B cell (primary cell): ENCODE measurements around the gene FUCA1. TPM values are rescaled to one million over a fixed set of nuclear protein-coding genes. Genes with fewer than 3 reads are reported as not detected.

Experiments
- ATAC-seq: fragments of 200-7000 bp; cut with Tn5 transposase; one replicate; pipeline ENCODE4 v1.10.0; 2021; ENCODE audit warnings: low read depth, mild to moderate bottlenecking, moderate number of reproducible peaks, moderate library complexity
- CTCF ChIA-PET: fragments of 350-600 bp; sonication (Branson Sonifier 250); formaldehyde crosslinking; loops from one replicate; lab custom pipeline; 2021; ENCODE audit warnings: antibody characterized with exemption, inconsistent platforms; lab: Charles Lee
- POLR2A ChIA-PET: fragments of 350-600 bp; sonication (Branson Sonifier 250); formaldehyde crosslinking; loops from one replicate; lab custom pipeline; 2021; ENCODE audit warnings: antibody characterized with exemption; lab: Charles Lee
- DNase-seq: peaks from one replicate; pipeline ENCODE4 v3.0.0; 2013
- H2AFZ ChIP-seq: 2 replicates; pipeline ENCODE4 v1.6.1; 2012; ENCODE audit warnings: mild to moderate bottlenecking, low read depth, low read length; ENCODE audit not compliant: insufficient read depth, poor library complexity, severe bottlenecking
- H3K27ac ChIP-seq, 2 donors: 1 replicate in 1 of 2; 2 replicates in 1 of 2; pipeline ENCODE4 v1.5.1; 2012 to 2013; ENCODE audit warnings: low read length in 2 of 2, mild to moderate bottlenecking in 2 of 2, moderate library complexity in 1 of 2
- H3K27me3 ChIP-seq, 4 experiments: fragments of 200-600 bp in 1 of 4; sonication (generic) in 1 of 4; replicated peaks in 1 of 4; 1 replicate in 2 of 4; 2 replicates in 2 of 4; pipeline versions ENCODE4 v1.6.1 to v1.7.0; 2013 to 2016; ENCODE audit warnings: low read length in 3 of 4, mild to moderate bottlenecking in 2 of 4, mixed read lengths in 1 of 4, moderate library complexity in 1 of 4; ENCODE audit not compliant: insufficient read depth in 4 of 4, control insufficient read depth in 3 of 4; ENCODE audit errors: control extremely low read depth in 1 of 4
- H3K36me3 ChIP-seq, 2 experiments: replicated peaks in 1 of 2; 1 replicate in 1 of 2; 2 replicates in 1 of 2; pipeline versions ENCODE4 v1.6.1 to v1.7.1; 2013; ENCODE audit warnings: low read length in 1 of 2; ENCODE audit not compliant: insufficient read depth in 2 of 2, control insufficient read depth in 1 of 2; ENCODE audit errors: control extremely low read depth in 1 of 2, extremely low read depth in 1 of 2
- H3K4me1 ChIP-seq, 2 donors: fragments of 200-600 bp in 1 of 2; sonication (generic) in 1 of 2; 1 replicate in 1 of 2; 2 replicates in 1 of 2; pipeline versions ENCODE4 v1.5.1 to v1.6.1; 2013 to 2017; ENCODE audit warnings: low read length in 2 of 2; ENCODE audit not compliant: control insufficient read depth in 2 of 2, insufficient read depth in 2 of 2
- H3K4me2 ChIP-seq: replicated peaks from 2 replicates; pipeline ENCODE3; 2012; ENCODE audit warnings: mild to moderate bottlenecking, low read depth, low read length; ENCODE audit not compliant: poor library complexity, severe bottlenecking
- H3K4me3 ChIP-seq, 5 experiments: fragments of 200-600 bp in 1 of 5; sonication (generic) in 1 of 5; 1 replicate in 3 of 5; 2 replicates in 2 of 5; pipeline versions ENCODE4 v1.5.1 to v1.7.0; 2011 to 2016; ENCODE audit warnings: low read length in 4 of 5, mild to moderate bottlenecking in 4 of 5, low read depth in 2 of 5, control low read depth in 1 of 5, moderate library complexity in 1 of 5; ENCODE audit not compliant: insufficient read depth in 1 of 5; ENCODE audit errors: control extremely low read depth in 1 of 5, extremely low read depth in 1 of 5
- H3K79me2 ChIP-seq: fragments of 200-600 bp; sonication (generic); one replicate; pipeline ENCODE4 v1.6.0; 2016; ENCODE audit warnings: low read length; ENCODE audit not compliant: control insufficient read depth, insufficient read depth
- H3K9ac ChIP-seq: fragments of 200-600 bp; sonication (generic); 2 replicates; pipeline ENCODE4 v1.6.1; 2017; ENCODE audit warnings: mild to moderate bottlenecking, low read length, moderate library complexity
- H3K9me3 ChIP-seq, 3 donors: one replicate each; pipeline versions ENCODE4 v1.6.1 to v1.7.1; 2013; ENCODE audit warnings: low read length in 2 of 3; ENCODE audit not compliant: control insufficient read depth in 2 of 3, insufficient read depth in 1 of 3; ENCODE audit errors: control extremely low read depth in 1 of 3
- H4K20me1 ChIP-seq: 2 replicates; pipeline ENCODE4 v1.6.0; 2012; ENCODE audit warnings: mild to moderate bottlenecking, low read length; ENCODE audit not compliant: insufficient read depth, control insufficient read depth, poor library complexity, severe bottlenecking
- H3K27ac Mint-ChIP-seq: one replicate; pipeline ENCODE4 v1.8.0; 2021; ENCODE audit warnings: mixed read lengths
- H3K27me3 Mint-ChIP-seq: one replicate; pipeline ENCODE4 v1.8.0; 2021; ENCODE audit warnings: mixed read lengths
- H3K4me1 Mint-ChIP-seq: one replicate; pipeline ENCODE4 v1.8.0; 2021; ENCODE audit warnings: mixed read lengths
- H3K4me3 Mint-ChIP-seq: one replicate; pipeline ENCODE4 v1.8.0; 2021; ENCODE audit warnings: mixed read lengths
- H3K9me3 Mint-ChIP-seq: one replicate; pipeline ENCODE4 v1.8.0; 2022; ENCODE audit warnings: mixed read lengths; ENCODE audit not compliant: insufficient read depth
- EZH2 ChIP-seq: IDR thresholded peaks from 2 replicates; pipeline ENCODE4 v1.6.1; 2012; ENCODE audit warnings: borderline replicate concordance, low read depth, mild to moderate bottlenecking, moderate library complexity, low read length; ENCODE audit not compliant: insufficient read depth, poor library complexity, severe bottlenecking
- WGBS: methylation state at CpG from one replicate; pipeline ENCODE4 v1.1.5; 2013; ENCODE audit warnings: missing lambda C conversion rate; ENCODE audit not compliant: insufficient coverage; 5-methylcytosine and 5-hydroxymethylcytosine counted together
- intact Hi-C: fragments of 100-400 bp; cut with micrococcal nuclease; formaldehyde crosslinking; loops from one replicate; pipeline ENCODE4 v1.10.0; 2022
- polyA plus RNA-seq: library from polyadenylated mRNA; depleted of rRNA; stranded (reverse); fragments of >200 nt; gene quantifications from 2 replicates; pipeline ENCODE4 v1.2.3, GENCODE V29; 2012
- total RNA-seq, 2 donors: library from RNA; stranded (reverse); fragments of 120-200 nt in 1 of 2; gene quantifications; 1 replicate in 1 of 2; 2 replicates in 1 of 2; pipeline versions ENCODE4 v1.2.3 to v1.2.4, GENCODE V29; 2013 to 2022
- TF ChIP-seq, protein P1 (sequence below): fragments of 200-600 bp; IDR thresholded peaks from one replicate; pipeline ENCODE4 v1.8.0; 2022; ENCODE audit warnings: antibody characterized with exemption, mild to moderate bottlenecking

Gene FUCA1
- total and polyA plus RNA-seq, 2 donors (not counting 1 experiment from before 2014, with no cell fraction given) = 8.0 to 19.3 TPM

DNA sequence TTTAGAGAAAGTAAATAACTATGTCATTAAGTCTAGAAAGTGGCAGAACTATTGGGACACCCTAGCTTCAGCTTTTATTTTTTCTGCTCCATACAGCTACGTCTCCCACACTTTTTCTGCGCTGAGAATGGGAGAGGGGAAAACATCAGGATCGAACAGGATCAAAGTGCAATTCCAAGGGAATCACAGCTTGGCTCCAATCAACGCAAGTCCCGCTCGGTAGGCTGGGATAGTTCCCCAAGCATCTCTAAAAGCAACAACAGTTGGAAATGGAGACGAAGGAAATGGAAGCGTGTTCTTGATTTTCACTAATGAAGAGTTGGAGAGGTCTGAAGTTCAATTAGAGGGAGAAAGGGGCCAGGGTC lies 43.4 kb downstream of the FUCA1 start:
- no peak for DNase-seq
- no peak for TF ChIP-seq EZH2
- TF ChIP-seq, protein P1, sequence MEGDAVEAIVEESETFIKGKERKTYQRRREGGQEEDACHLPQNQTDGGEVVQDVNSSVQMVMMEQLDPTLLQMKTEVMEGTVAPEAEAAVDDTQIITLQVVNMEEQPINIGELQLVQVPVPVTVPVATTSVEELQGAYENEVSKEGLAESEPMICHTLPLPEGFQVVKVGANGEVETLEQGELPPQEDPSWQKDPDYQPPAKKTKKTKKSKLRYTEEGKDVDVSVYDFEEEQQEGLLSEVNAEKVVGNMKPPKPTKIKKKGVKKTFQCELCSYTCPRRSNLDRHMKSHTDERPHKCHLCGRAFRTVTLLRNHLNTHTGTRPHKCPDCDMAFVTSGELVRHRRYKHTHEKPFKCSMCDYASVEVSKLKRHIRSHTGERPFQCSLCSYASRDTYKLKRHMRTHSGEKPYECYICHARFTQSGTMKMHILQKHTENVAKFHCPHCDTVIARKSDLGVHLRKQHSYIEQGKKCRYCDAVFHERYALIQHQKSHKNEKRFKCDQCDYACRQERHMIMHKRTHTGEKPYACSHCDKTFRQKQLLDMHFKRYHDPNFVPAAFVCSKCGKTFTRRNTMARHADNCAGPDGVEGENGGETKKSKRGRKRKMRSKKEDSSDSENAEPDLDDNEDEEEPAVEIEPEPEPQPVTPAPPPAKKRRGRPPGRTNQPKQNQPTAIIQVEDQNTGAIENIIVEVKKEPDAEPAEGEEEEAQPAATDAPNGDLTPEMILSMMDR = no peak
- peak overlapping the region; percentile 81 to 97 for H3K27ac ChIP-seq
- H3K36me3 ChIP-seq = peaks cover 0 to 7% of the 10 kb centered on the region in 2 experiments
- H3K27ac Mint-ChIP-seq = peak overlapping the region; percentile 98
- CTCF ChIA-PET = interaction anchor here (1.1 to 5.1 kb wide), 4 partner anchors 13 to 89 kb away, joined by 3 to 64 read pairs (median 4); no protein-coding TSS in a partner anchor
- H3K9ac ChIP-seq = peak overlapping the region; percentile 97
- peak overlapping the region; percentile 88 for H2AFZ ChIP-seq
- H3K4me3 Mint-ChIP-seq = peak overlapping the region; percentile 96
- H3K4me1 ChIP-seq = peaks cover 10 to 14% of the 10 kb centered on the region in 2 donors
- H4K20me1 ChIP-seq = no peaks in the 10 kb centered on the region
- H3K27me3 Mint-ChIP-seq = no peaks in the 10 kb centered on the region
- H3K79me2 ChIP-seq = peaks cover 12% of the 10 kb centered on the region
- POLR2A ChIA-PET = interaction anchor here (0.6 to 1.9 kb wide), 5 partner anchors 10 to 53 kb away, joined by 3 to 13 read pairs (median 3); no protein-coding TSS in a partner anchor
- no peak for ATAC-seq
- H3K4me1 Mint-ChIP-seq = peaks cover 22% of the 10 kb centered on the region
- intact Hi-C loops = loop anchor here (1.0 to 5.0 kb wide), 6 partner anchors 14 to 156 kb away; partner anchors contain the start of genes FUCA1, GALE and SRSF10
- H3K4me3 ChIP-seq = peak overlapping the region; percentile 76 to 95 (median 93)
- H3K4me2 ChIP-seq = peak overlapping the region; percentile 94
- H3K27me3 ChIP-seq = no peaks in the 10 kb centered on the region
- H3K9me3 Mint-ChIP-seq = no peaks in the 10 kb centered on the region
- no peaks in the 10 kb centered on the region for H3K9me3 ChIP-seq
- 0% methylated on average over 3 of the region's 8 CpGs for WGBS

DNA sequence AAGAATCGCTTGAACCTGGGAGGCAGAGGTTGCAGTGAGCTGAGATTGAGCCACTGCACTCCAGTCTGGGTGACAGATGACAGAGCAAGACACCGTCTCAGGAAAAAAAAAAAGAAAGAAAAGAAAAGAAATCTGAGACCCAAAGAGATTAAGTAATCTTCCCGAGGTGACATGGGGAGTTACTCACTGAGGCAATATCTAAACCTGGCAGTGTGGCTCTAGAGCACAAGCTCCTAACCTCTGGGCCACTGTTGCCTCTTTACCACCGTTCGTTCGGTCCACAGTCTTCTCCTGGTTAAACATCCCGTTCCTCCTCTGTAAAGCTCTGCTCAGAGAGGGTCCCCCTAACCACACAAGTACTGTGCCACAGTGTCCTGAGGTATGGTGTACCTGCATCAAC lies 44.3 kb downstream of the FUCA1 start:
- H4K20me1 ChIP-seq = no peaks in the 10 kb centered on the region
- POLR2A ChIA-PET = interaction anchor here (0.7 to 1.1 kb wide), 2 partner anchors 70 to 87 kb away, joined by 4 to 19 read pairs; no protein-coding TSS in a partner anchor
- H2AFZ ChIP-seq = no peak overlapping the region
- CTCF ChIA-PET = interaction anchor here (0.6 to 5.1 kb wide), 6 partner anchors 12 to 108 kb away, joined by 3 to 64 read pairs (median 3); no protein-coding TSS in a partner anchor
- H3K9ac ChIP-seq = no peak overlapping the region
- ATAC-seq (no peak), DNase-seq (no peak)
- H3K4me2 ChIP-seq = no peak overlapping the region
- H3K27ac Mint-ChIP-seq = peak overlapping the region; percentile 41
- H3K9me3 Mint-ChIP-seq = no peaks in the 10 kb centered on the region
- H3K79me2 ChIP-seq = peaks cover 12% of the 10 kb centered on the region
- H3K27ac ChIP-seq = no peak overlapping the region
- peaks cover 0 to 7% of the 10 kb centered on the region in 2 experiments for H3K36me3 ChIP-seq
- H3K27me3 ChIP-seq = no peaks in the 10 kb centered on the region
- peaks cover 10 to 14% of the 10 kb centered on the region in 2 donors for H3K4me1 ChIP-seq
- peaks cover 22% of the 10 kb centered on the region for H3K4me1 Mint-ChIP-seq
- H3K4me3 Mint-ChIP-seq = peak overlapping the region; percentile 96
- intact Hi-C loops = no loop called here
- TF ChIP-seq, protein P1 = no peak
- TF ChIP-seq EZH2 = no peak
- WGBS = 98% methylated on average over 7 of the region's 7 CpGs
- H3K9me3 ChIP-seq = no peaks in the 10 kb centered on the region
- H3K4me3 ChIP-seq = no peak overlapping the region
- H3K27me3 Mint-ChIP-seq = no peaks in the 10 kb centered on the region
